GM10248 (cell line): ENCODE data around the gene PCLO.

ENCODE experiments used
- CTCF ChIA-PET: fragments of 300-600 bp; sonication (Branson Sonifier 250); formaldehyde crosslinking; extraction: SDS; loops from one replicate; lab custom pipeline; 2021; ENCODE audit warnings: antibody characterized with exemption; lab: Yijun Ruan, JAX
- POLR2A ChIA-PET: fragments of 350-650 bp; sonication (Branson Sonifier 250); formaldehyde crosslinking; extraction: SDS; loops from one replicate; lab custom pipeline; 2020; ENCODE audit warnings: antibody characterized with exemption; lab: Yijun Ruan, JAX
- DNase-seq: peaks from one replicate; pipeline ENCODE4 v3.0.0; 2012; ENCODE audit errors: extremely low spot score
- TF ChIP-seq, protein P1 (sequence below): IDR thresholded peaks from 2 replicates; pipeline ENCODE4 v1.5.1; 2012; ENCODE audit warnings: mild to moderate bottlenecking, low read depth; ENCODE audit errors: extremely low read depth, missing control alignments, control extremely low read depth

PCLO gene

DNA sequence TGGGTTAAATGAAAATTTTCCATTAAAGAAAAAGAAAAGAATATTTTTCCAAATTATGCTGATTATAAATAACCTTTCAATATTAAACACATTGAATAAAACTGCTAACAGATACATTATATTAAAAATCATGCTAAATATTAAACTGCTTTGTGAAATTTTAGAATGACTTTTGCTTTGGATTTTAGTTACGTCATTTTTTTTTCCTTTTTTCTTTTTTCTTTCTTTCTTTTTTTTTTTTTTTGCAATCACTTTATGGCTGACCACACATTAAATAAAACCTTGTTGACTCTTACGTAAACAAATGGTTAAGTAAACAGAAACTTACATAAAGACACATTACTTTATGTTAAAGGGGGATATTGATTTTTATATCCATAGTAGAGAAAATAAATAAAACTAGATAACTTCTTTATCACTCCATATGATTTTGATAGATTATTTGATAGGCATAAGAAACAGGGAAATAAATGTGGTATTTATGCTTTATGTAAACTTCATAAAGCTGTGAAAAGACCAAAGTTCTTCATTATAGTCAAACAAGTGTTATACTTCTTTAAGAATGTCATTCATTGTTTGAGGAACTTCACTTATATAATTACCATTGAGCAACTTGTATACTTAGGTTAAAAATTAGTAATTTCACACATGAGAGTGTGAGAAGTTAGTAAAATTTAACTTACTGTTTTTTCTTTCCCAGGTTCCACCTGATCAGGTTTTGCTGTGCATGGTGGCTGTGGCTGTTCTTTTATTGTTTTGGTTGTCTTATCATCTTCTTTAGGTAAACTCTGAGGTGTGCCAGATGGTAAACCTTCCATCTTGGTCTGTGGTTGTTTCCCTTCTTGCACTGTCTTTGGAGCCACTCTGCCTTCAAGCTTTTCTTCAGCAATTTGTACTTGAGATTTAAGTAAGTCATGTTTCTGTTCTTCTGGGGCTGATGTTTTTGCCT, 197.3 kb downstream of the PCLO start:
- ChIA-PET CTCF (no interaction called here), POLR2A (no interaction called here)
- DNase-seq = no peak
- TF ChIP-seq, protein P1, sequence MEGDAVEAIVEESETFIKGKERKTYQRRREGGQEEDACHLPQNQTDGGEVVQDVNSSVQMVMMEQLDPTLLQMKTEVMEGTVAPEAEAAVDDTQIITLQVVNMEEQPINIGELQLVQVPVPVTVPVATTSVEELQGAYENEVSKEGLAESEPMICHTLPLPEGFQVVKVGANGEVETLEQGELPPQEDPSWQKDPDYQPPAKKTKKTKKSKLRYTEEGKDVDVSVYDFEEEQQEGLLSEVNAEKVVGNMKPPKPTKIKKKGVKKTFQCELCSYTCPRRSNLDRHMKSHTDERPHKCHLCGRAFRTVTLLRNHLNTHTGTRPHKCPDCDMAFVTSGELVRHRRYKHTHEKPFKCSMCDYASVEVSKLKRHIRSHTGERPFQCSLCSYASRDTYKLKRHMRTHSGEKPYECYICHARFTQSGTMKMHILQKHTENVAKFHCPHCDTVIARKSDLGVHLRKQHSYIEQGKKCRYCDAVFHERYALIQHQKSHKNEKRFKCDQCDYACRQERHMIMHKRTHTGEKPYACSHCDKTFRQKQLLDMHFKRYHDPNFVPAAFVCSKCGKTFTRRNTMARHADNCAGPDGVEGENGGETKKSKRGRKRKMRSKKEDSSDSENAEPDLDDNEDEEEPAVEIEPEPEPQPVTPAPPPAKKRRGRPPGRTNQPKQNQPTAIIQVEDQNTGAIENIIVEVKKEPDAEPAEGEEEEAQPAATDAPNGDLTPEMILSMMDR = no peak

GRCh38 chr7:82964150-82964882, 198.4 kb downstream of the PCLO start:
- CTCF ChIA-PET = interaction anchor here (1.5 kb wide), 1 partner anchor 24 kb away, joined by 3 read pairs; no protein-coding TSS in a partner anchor
- POLR2A ChIA-PET = no interaction called here
- no peak for DNase-seq
- TF ChIP-seq, protein P1 = no peak

DNA sequence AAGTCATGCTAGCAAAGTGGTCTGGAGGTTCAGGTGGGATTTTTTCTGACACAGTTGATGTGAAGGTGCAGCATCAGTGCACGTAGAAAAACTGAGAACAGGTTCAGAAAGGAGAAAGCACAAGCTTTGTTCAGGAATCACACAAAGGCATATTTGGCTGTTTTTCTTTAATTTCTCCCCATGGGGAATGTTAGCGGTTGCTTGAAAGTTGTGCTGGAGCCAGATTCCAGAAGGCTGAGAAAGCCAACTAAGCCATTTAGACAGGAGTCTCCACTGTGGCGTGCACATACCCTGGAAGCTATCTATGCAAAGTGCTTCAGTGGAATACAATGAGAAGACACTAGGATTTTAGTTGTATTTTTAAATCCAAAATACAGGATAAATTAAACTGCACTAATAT, 201.4 kb downstream of the PCLO start:
- TF ChIP-seq, protein P1 = no peak
- CTCF ChIA-PET = interaction anchor here (0.9 kb wide), 1 partner anchor 59 kb away, joined by 3 read pairs; no protein-coding TSS in a partner anchor
- DNase-seq = no peak

GRCh38 chr7:82959528-82959927, 203.2 kb downstream of the PCLO start:
- POLR2A ChIA-PET = no interaction called here
- no peak for DNase-seq
- CTCF ChIA-PET = no interaction called here
- TF ChIP-seq, protein P1 = no peak

More for the DNA sequence above, 201.4 kb downstream of the PCLO start:
- POLR2A ChIA-PET = no interaction called here

DNA sequence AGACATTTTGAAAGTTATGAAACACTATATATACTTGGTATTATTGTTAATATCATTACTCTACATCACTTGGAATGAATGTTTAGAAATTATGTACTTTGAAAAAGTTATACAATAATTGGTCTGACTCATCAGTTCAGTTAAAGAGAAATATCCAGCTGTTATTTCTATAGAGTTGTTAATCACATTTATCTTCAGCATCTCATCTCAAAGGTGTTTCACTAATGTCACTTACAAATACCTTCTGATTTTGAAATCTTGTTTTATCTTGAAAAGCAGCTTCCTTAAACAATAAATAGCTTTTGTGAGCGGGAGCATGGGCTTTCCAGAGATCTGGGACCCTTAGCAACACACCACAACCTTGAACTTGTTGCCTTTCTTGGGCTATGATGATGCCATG, 205.2 kb downstream of the PCLO start:
- ChIA-PET CTCF (interaction anchor here (1.4 kb wide), 1 partner anchor 10 kb away, joined by 3 read pairs; no protein-coding TSS in a partner anchor), POLR2A (no interaction called here)
- DNase-seq = no peak
- TF ChIP-seq, protein P1 = no peak

GRCh38 chr7:82953324-82954027, 209.2 kb downstream of the PCLO start:
- ChIA-PET CTCF (interaction anchor here (1.3 kb wide), 2 partner anchors 15 kb away, joined by 3 read pairs; no protein-coding TSS in a partner anchor), POLR2A (no interaction called here)
- TF ChIP-seq, protein P1 = no peak
- no peak for DNase-seq
